Hematopoietic multipotent progenitor cell treated with erythropoietin and hydrocortisone succinate and interleukin-3 and kit ligand, for 8 days (in vitro differentiated cells): ENCODE results near the gene ADO.
A peak's percentile ranks its signal among the peaks of the same experiment; 100 is the strongest.

ENCODE experiments used
- DNase-seq: peaks from one replicate; pipeline ENCODE4 v3.0.0-alpha.2; 2015

ADO gene

DNA sequence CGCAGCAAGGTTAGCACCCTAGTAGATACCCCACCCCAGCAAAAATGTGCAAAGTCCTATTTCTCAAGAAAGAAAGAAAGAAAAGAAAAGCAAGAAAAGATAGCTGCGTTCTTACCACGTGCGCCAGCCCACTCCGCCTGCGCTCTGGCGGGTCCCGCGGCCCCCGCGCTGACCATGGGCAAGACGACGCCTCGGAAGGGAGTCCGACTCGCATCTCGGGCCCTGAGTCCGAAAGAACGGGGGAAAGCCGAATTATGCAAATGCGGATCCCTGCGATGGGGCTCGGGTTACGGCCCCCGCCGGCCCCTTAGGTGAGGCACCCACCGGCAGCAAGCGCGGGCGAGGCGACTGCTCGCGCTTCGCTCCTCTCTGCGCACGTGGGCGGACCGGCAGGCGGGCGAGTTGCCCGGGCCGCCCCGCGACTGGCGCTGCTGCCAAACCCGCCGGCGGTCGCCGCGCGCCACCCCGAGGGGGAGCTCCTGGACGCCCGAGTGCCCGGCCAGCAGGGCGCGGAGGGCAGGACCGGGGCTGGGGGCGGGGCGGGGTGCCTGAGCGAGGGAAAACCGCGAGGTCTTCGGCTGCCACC lies 14.0 kb downstream of the ADO start:
- no peak for DNase-seq

DNA sequence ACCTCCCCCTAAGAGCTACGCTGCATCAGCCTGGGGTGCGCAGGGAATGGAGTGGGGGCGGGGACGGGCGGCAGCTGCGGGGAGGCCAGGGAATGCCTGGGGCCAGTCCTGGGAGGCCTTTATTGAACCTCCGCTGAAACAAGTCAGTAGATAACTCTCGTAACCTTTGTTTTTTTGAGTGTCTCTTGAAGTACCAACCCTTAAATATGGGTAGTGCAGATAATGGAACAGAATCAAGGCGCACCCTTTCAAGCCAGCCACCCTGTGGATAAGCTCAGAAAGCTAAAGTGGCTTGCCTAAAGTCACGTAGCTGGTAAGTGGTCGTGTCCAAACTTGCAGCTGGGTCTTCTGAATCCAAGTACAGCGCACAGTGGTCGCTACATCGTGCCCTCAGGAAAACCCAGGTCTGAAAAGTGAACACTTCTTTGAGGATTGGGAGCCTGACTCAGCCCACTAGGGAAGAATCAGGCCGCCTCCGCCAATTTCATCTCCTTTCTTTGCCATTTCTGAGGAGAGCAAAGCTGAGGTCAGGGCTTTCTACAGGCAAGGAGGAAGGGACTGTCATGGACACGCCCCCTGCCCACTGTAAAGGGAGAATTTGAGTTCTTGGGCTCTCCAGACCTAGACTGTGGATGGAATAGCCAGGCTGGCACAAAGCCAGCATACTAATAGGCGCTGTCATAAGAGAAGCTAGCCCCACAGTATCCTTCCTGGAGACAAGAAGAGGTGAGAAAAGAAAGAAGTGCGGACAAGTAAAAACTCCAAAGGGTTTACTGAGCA lies 14.8 kb downstream of the ADO start:
- peak; percentile 91 for DNase-seq

DNA sequence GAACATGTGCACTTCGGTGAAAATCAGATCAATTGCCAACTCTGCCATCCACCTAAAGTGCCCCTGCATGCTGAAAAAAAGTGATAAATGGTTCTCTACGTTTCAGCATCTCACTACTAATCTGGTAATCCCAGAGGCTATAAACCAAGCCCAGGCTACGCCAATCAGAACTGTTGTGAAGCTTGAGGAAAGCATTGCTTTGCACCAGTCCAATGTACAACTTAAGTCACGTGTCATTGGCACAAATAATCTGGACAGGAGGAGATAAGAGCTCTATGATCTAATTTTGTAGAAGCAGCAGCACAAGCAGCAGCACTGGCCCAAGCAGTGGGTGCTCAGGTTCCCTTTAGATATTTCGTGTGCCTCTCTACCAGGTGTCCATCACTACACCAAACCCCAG lies 16.1 kb downstream of the ADO start:
- DNase-seq: peak; percentile 80

DNA sequence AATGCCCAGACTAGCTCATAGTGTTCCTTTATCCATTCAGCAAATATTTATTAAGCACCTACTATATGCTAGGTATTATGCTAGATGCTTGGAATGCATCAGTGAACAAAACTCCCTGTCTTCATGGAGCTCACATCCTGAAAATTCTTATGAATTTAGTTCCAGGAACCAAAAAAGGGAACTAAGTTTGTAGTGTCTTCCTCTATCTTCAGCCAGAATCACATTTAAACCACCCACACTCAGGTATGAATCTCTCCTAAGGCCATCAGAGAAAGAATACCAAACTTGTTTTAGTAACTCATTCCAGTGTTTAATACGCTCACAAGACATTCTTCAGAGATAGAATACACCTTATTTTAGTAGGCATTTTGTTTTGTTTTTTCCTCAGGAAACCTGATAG lies 21.8 kb downstream of the ADO start:
- DNase-seq: no peak

DNA sequence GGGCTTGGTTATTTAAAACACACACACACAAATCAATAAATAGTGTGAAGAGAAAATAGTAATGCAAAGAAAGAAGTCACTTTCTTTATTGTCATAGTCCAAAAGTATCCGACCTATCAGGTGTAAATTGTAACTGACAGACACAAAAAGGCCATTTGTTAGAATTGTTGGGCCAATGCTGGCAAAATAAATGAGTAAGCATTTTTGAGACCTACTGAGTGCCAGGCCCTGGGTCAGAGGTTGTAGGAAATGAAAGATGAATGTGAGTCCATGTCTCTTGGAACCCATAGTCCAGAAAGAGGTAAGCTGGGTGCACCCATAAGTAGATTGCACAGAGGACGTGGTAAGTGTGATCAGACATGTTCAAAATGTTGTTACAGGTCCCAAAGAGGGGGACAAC lies 25.1 kb downstream of the ADO start:
- no peak for DNase-seq

DNA sequence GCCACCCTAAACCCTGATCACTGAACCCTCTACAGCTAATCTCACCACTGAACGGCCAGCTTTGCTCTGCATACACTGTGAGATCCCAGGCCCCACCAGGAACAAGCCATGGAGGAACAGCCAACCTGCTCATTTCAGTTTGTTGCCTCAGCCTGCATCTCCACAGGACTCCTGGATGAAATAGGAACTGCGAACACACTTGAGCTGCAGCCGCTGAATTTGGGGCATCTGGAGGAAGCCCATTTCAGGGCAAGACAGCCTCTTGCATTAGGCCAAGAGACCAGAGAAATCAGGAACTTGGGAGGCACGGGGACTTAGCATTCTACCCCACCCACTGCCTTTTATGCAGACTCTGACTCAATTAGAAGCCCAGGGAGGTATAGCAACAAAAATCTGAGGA lies 26.2 kb downstream of the ADO start:
- DNase-seq: no peak

DNA sequence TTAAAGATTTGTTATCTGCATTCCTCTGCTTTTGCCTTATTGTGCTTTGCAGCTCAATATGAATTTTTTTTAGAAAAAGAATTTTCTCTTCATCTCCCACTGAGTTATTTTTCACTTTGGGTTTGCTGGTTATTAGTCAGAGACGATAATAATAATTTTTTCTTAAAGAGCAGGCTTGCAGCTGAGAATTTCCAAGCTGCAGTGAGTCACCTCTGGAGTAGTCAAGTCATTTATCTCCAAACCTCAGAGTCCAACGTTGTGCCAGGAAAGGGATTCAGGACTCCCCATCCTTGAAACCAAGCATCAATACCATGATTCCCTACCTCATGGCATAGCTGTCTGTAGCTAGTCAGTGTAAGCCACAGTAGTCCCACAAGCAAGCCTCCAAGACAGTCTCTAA lies 26.8 kb downstream of the ADO start:
- no peak for DNase-seq

DNA sequence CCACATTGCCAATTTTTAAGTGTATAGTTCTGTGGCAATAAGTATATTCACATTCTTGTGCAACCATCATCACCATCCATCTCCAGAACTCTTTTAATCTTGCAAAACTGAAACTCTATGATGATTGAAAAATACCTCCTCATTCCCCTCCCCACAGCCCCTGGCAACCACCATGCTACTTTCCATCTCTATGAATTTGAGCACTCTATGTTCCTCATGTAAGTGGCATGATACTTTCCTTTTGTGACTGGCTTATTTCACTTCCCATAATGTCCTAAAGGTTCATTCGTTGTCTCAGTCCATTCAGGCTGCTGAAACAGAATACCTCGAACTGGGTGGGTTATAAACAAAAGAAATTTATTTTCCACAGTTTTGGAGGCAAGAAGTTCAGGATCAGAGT lies 35.1 kb downstream of the ADO start:
- DNase-seq: no peak

DNA sequence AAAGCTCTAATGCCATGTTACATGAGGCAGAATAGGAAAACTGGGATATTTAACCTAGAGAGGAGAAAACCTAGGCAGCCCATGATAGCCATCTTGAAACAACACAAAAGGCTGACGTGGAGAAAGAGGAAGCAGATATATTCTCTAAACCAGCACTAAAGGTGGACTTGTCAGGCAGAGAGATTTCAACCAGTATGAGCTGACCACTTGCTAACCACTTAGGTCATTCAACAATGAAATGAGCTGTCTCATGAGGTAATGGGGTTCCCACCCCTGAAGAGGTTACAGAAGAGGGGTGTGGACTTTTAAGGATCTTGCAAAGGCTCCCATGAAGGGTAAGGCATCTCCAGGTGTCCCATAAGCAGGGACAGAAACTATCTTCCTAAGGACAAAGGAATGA lies 38.5 kb downstream of the ADO start:
- no peak for DNase-seq

DNA sequence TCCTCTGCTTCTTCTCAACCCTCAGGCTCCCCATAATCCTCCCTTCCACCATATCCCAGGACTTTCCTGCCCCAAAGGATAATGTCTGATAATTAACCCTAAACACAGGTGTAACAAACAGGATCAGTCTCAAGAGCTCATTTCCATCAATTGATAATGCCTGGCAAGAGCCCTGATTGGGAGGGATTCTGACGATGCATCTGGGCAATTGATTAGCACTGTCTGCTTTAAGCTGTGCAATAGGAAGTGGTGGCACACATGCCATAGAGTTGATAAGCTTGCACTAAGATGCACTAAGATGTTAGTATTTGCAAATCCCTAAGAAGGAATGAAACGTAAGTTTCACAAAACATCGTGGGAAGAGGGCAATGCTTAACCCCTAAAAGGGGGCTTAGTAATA lies 39.1 kb downstream of the ADO start:
- peak; percentile 9 for DNase-seq

DNA sequence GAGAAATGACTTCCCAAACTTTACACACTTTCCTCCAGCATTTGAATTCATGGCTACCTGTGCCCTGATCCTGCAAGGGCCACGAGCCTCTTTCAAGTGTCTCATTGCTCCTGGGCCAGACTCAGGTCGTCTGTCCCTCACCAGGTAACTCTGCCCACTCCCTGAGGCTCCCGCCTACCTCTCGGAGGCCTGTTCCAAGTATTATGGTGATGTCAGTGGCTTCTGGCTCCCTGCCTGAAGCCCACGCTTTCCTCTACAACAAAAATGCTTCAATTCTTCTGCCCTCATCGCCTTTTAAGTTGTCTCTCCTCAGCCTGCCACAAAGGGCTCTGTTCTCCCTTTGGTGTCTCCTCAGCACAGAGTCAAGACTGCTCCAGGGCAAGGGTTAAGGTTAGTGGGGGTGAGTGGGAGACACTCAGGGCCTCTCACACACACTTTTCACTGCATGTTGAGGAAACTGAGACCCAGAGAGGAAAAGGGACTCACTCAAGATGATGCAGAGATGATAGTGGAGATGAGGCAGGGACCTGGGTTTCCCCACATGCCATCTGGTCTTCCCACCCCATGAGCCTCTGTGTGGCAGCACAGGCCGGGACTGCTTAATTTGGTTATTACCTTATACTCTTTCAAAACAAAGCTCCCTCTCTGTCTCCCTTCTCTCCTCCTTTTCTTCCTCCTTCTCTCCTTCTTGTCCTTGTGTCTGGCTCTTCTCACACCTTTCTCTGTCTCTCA lies 39.9 kb downstream of the ADO start:
- DNase-seq: no peak

DNA sequence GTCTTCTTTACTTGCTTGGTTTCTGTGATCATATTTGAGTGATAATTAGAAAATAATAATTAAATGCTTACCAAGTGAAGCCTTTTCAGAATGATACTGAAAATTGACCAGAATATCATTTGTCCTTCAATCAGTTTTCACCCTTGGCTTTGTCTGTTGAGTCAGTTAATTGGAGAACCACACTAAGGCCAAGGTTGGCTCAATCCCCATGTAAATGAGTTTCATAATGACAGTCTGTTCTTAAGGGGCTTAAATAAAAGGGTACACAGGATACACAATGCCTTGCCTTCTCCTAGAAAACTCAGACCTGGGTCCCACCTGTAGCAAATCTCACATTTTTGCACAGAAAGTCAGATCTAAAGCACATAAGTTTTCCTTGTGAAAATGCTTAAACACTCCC lies 42.9 kb downstream of the ADO start:
- no peak for DNase-seq

DNA sequence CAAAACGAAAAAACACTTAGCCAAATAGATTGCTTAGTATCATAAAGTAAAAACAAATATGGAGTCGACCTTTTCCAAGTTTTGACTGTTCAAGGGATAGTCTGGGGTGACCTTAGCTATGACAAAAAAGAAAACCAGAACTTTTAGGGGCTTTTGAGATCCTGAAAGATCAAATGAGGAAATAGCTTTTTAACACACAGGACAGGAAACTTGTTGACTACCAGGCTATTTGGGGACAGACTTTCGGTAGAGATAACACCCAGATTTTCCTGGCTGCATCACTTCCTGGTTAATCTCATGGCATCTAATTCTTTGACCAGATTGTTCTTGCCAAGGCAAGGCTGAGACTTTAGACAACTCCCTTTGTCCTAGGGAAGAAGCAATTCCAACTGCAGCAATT lies 46.1 kb downstream of the ADO start:
- DNase-seq: no peak

DNA sequence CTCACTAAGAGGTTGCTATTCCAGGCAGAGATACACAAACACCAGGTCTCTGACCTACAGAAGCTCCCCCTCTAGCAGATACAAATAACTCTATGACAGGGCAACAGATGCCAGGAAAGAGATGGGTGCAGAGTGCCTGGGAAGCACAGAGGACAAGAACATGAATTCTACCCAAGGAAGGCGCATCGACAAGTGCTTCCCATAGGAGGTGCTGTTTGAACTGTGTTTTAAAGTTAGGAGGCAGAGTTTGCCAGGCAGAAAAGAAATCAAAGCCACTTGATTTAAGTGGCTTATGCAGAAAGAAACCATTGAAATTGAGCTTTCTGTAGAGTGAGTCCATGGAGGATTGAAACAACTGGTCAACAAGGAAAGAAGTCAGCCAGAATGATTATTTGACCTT lies 46.9 kb downstream of the ADO start:
- DNase-seq: peak; percentile 21

DNA sequence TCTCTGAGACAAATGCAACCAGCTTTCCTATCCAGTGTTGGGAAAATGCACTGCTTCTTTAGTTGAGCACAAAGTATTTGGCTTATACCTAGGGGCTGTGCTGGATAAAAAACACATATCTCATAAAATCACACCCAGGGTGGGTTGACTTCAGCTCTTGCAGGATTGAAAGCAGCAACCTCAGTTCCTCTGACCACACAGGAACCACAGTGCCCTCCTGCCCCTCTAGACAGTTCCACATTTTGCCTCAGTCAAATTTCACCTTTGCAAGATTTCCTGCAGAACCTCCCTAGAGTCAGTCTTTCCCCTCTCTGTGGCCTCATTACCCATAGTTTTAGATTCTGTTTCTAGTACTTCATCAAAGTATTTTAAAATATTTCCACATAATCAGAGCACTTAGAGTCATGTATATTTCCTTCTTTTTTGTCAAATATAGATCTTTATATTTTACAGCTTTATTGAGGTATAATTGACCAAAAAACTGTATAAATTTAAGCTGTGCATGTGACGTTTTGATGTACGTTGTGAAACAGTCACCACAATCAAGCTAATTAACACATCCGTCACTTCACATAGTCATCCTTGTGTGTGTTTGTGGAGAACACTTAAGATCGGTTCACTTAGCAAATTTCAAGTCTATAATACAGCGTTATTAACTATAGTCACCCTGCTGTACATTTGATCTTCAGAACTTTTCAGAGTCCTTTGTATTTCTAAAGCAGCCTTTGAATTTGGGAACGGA lies 48.6 kb downstream of the ADO start:
- DNase-seq: no peak

DNA sequence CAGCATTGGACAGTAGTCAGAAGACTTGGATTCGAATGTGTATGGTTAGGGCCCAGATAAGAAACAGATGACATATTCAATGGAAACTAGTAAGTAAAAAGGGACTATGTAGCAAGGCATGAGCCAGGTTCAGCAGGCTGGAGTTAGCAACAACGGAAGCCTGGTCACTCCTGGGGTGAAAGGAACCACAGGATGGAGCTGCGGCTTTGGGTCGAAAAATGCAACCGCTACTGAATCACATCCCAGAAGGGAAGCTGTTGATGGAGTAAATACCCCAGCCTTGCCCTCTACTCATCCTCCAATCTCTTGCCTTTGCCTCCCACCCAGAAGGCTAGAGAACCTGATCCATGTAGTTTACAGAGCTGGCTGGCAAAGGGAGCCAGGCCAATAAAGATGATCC lies 49.2 kb downstream of the ADO start:
- no peak for DNase-seq

DNA sequence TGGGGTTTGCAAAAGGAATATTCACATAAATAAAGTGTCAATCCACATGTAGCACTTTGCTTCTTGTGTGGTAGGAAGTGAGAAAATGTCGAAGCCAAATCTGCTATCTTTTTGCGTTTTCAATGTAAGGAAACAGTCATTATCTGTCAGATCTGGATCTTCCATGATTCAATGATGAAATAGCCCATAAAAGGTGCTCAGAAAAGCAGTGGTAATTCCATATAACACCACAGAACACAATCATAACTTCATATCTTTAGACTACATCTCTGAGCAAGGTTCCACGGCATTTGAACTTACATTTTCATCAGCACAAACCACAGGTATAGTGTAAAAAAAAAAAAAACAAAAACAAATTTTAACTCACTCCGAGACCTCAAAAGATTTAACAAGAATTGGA lies 51.5 kb downstream of the ADO start:
- no peak for DNase-seq
